BE2C (cell line): Measurements from ENCODE around the gene ANO10.

Experiments used
- DNase-seq: peaks from one replicate; pipeline ENCODE4 v3.0.0-alpha.2; 2020
- H3K27me3 ChIP-seq: fragments of 250-450 bp; sonication (Bioruptor Pico); 2 replicates; pipeline ENCODE4 v1.5.1; 2020; ENCODE audit warnings: mild to moderate bottlenecking
- H3K36me3 ChIP-seq: fragments of 250-450 bp; sonication (Bioruptor Pico); 2 replicates; pipeline ENCODE4 v1.5.1; 2020; ENCODE audit warnings: mild to moderate bottlenecking
- H3K4me1 ChIP-seq: fragments of 250-450 bp; sonication (Bioruptor Pico); 2 replicates; pipeline ENCODE4 v1.5.1; 2020
- H3K4me3 ChIP-seq: 2 replicates; pipeline ENCODE4 v1.5.1; 2011; ENCODE audit warnings: low read depth, low read length
- H3K9me3 ChIP-seq: fragments of 250-450 bp; sonication (Bioruptor Pico); 2 replicates; pipeline ENCODE4 v1.5.1; 2020
- TF ChIP-seq, protein P1 (sequence below): IDR thresholded peaks from 2 replicates; pipeline ENCODE4 v1.5.1; 2012; ENCODE audit warnings: mild to moderate bottlenecking, low read depth, low read length

ANO10 gene

DNA sequence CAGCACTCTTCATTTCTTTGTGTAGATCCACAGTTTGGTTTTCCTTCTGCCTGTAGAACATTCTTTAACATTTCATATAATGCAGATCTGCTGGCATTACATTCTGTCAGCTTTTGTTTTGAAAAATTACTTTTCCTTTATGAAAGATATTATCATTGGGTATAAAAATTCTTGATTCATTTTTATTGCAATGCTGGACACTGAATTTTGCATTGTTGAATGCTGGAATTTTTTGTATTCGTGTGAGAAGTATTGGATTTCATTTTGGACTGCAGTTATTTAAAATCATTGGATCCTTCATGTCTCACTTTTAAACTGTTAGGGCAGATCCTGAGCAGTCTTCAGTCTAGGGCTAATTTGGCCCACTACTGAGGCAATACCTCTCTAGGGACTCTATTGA, 268.4 kb downstream of the ANO10 start:
- no peaks in the 10 kb centered on the region for H3K9me3 ChIP-seq
- H3K27me3 ChIP-seq = no peaks in the 10 kb centered on the region
- H3K4me1 ChIP-seq = no peaks in the 10 kb centered on the region
- no peak overlapping the region for H3K4me3 ChIP-seq
- TF ChIP-seq, protein P1, sequence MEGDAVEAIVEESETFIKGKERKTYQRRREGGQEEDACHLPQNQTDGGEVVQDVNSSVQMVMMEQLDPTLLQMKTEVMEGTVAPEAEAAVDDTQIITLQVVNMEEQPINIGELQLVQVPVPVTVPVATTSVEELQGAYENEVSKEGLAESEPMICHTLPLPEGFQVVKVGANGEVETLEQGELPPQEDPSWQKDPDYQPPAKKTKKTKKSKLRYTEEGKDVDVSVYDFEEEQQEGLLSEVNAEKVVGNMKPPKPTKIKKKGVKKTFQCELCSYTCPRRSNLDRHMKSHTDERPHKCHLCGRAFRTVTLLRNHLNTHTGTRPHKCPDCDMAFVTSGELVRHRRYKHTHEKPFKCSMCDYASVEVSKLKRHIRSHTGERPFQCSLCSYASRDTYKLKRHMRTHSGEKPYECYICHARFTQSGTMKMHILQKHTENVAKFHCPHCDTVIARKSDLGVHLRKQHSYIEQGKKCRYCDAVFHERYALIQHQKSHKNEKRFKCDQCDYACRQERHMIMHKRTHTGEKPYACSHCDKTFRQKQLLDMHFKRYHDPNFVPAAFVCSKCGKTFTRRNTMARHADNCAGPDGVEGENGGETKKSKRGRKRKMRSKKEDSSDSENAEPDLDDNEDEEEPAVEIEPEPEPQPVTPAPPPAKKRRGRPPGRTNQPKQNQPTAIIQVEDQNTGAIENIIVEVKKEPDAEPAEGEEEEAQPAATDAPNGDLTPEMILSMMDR = no peak
- no peak for DNase-seq
- H3K36me3 ChIP-seq = no peaks in the 10 kb centered on the region

GRCh38 chr3:43349716-43350115, 272.1 kb downstream of the ANO10 start:
- Histone ChIP-seq H3K36me3 (peaks cover 2% of the 10 kb centered on the region), H3K9me3 (no peaks in the 10 kb centered on the region), H3K4me3 (no peak overlapping the region), H3K27me3 (no peaks in the 10 kb centered on the region), H3K4me1 (no peaks in the 10 kb centered on the region)
- DNase-seq = no peak
- TF ChIP-seq, protein P1 = no peak

DNA sequence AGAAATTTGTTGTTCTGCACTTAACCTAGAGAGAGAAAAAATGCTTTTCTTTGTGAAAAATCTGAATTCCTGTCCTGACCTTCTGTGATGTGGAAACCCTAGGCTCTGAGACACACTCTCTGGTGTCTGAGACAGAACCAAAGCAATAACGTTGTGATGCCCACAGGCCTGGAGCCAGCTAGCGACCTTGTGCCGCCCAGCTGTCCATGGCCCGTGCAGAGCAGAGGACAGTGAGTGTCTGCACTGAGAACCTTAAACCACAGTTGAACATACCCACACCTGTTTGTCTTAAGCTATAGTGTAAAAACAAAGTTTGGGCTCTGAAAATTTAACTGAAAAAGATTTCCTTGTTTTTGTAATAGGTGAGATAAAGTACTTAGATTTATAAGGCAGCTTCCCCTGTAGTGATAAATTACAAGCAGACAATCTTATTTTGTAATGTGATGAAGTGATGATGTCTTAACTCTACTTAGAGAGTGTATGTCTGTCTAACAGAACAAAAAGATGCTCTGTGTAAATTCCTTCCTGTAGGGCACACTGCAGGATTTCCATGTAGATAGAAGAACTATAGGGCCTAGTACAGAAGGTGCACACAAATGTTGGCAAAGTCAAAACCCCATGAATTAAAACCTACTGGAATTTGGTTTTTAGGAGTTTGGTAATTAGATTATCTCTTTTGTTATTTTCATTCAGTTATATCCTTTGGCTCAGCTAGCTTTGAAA, 272.8 kb downstream of the ANO10 start:
- TF ChIP-seq, protein P1 = no peak
- H3K4me1 ChIP-seq = no peaks in the 10 kb centered on the region
- no peaks in the 10 kb centered on the region for H3K9me3 ChIP-seq
- peaks cover 2% of the 10 kb centered on the region for H3K36me3 ChIP-seq
- no peaks in the 10 kb centered on the region for H3K27me3 ChIP-seq
- no peak for DNase-seq
- no peak overlapping the region for H3K4me3 ChIP-seq

DNA sequence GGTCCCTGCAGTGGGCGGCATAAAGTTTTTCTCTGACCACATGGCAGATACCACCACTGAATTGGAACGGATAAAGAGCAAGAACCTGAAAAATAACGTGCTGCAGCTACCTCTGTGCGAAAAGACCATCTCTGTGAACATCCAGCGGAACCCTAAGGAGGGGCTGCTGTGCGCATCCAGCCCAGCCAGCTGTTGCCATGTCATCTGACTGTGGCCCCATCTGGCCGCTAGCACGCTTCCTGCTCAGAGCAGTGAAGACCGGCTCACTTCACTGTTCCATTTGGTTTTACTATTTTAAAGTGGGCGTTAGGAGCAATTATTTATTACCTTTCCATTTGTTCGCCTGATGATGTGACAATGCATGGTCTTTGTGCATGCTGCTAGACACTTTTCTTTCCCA, 273.5 kb downstream of the ANO10 start:
- DNase-seq = no peak
- TF ChIP-seq, protein P1 = no peak
- Histone ChIP-seq H3K4me1 (no peaks in the 10 kb centered on the region), H3K4me3 (no peak overlapping the region), H3K9me3 (no peaks in the 10 kb centered on the region), H3K36me3 (peaks cover 2% of the 10 kb centered on the region), H3K27me3 (no peaks in the 10 kb centered on the region)

- Histone ChIP-seq H3K4me1 (no peaks in the 10 kb centered on the region), H3K4me3 (no peak overlapping the region), H3K36me3 (peaks cover 2% of the 10 kb centered on the region), H3K9me3 (no peaks in the 10 kb centered on the region), H3K27me3 (no peaks in the 10 kb centered on the region)
- TF ChIP-seq, protein P1 = no peak
- DNase-seq = no peak
These were observed 274.0 kb downstream of the ANO10 start for GRCh38 chr3:43347774-43348173.

GRCh38 chr3:43346978-43347749, 274.6 kb downstream of the ANO10 start:
- Histone ChIP-seq H3K36me3 (peaks cover 2% of the 10 kb centered on the region), H3K4me1 (no peaks in the 10 kb centered on the region), H3K4me3 (no peak overlapping the region), H3K27me3 (no peaks in the 10 kb centered on the region), H3K9me3 (no peaks in the 10 kb centered on the region)
- TF ChIP-seq, protein P1 = no peak
- DNase-seq = no peak
